ENCODE data around the gene MPPED2. TPM values are rescaled to one million over a fixed set of nuclear protein-coding genes. Genes with fewer than 3 reads are reported as not detected.
A peak's percentile ranks its signal among the peaks of the same experiment; 100 is the strongest.

MPPED2 gene
- total and polyA plus RNA-seq, 7 donors: 0.80 to 19.1 (median 6.8) TPM; not detected in 2

- intact Hi-C loops (cut with DNase I): no loop called here
- Histone ChIP-seq H3K36me3 (no peaks in the 10 kb centered on the region), H3K27ac (no peak overlapping the region), H3K4me1 (peaks cover 0 to 4% (median 0%) of the 10 kb centered on the region in 4 donors), H3K9me3 (no peaks in the 10 kb centered on the region), H3K27me3 (no peaks in the 10 kb centered on the region), H3K4me3 (no peak overlapping the region)
- TF ChIP-seq POLR2AphosphoS5 (IDR thresholded peaks at IDR 0.05) (no peak), POLR2A (IDR thresholded peaks at IDR 0.05) (no peak), EP300 (IDR thresholded peaks at IDR 0.05) (no peak), CTCF (IDR thresholded peaks at IDR 0.05) (no peak)
- WGBS, 2 donors: 88 to 91% methylated on average over 5 of the region's 5 CpGs
- DNase-seq: no peak
Observed at GRCh38 chr11:30497600-30497999, 88.6 kb downstream of the MPPED2 start.

GRCh38 chr11:30496935-30497334 lies 89.2 kb downstream of the MPPED2 start:
- intact Hi-C loops (cut with DNase I): no loop called here
- 88% methylated on average over 3 of the region's 3 CpGs for WGBS, 2 donors
- no peaks in the 10 kb centered on the region for H3K36me3 ChIP-seq
- no peak for DNase-seq
- no peaks in the 10 kb centered on the region for H3K27me3 ChIP-seq
- H3K27ac ChIP-seq: no peak overlapping the region
- TF ChIP-seq POLR2AphosphoS5 (IDR thresholded peaks at IDR 0.05): no peak
- no peak for TF ChIP-seq POLR2A (IDR thresholded peaks at IDR 0.05)
- TF ChIP-seq CTCF (IDR thresholded peaks at IDR 0.05): no peak
- TF ChIP-seq EP300 (IDR thresholded peaks at IDR 0.05): no peak
- peaks cover 0 to 4% (median 0%) of the 10 kb centered on the region in 4 donors for H3K4me1 ChIP-seq
- H3K4me3 ChIP-seq: no peak overlapping the region
- H3K9me3 ChIP-seq: no peaks in the 10 kb centered on the region

- DNase-seq: no peak
- 15 to 50% methylated on average over 5 of the region's 5 CpGs for WGBS, 2 donors
- Histone ChIP-seq H3K9me3 (no peaks in the 10 kb centered on the region), H3K4me1 (peaks cover 0 to 4% (median 0%) of the 10 kb centered on the region in 4 donors), H3K27me3 (no peaks in the 10 kb centered on the region), H3K27ac (no peak overlapping the region), H3K4me3 (no peak overlapping the region), H3K36me3 (no peaks in the 10 kb centered on the region)
- intact Hi-C loops (cut with DNase I): no loop called here
- TF ChIP-seq CTCF (IDR thresholded peaks at IDR 0.05) (no peak), EP300 (IDR thresholded peaks at IDR 0.05) (no peak), POLR2AphosphoS5 (IDR thresholded peaks at IDR 0.05) (no peak), POLR2A (IDR thresholded peaks at IDR 0.05) (no peak)
Observed at GRCh38 chr11:30495437-30495836, 90.7 kb downstream of the MPPED2 start.

GRCh38 chr11:30489511-30489910 lies 96.6 kb downstream of the MPPED2 start:
- Histone ChIP-seq H3K27me3 (no peaks in the 10 kb centered on the region), H3K4me1 (peaks cover 0 to 40% (median 32%) of the 10 kb centered on the region in 4 donors), H3K36me3 (no peaks in the 10 kb centered on the region), H3K9me3 (no peaks in the 10 kb centered on the region), H3K27ac (peak overlapping the region in 3 of 4 donors; percentile 67 to 79 (median 74)), H3K4me3 (no peak overlapping the region)
- TF ChIP-seq POLR2A (IDR thresholded peaks at IDR 0.05) (no peak), EP300 (IDR thresholded peaks at IDR 0.05) (no peak), CTCF (IDR thresholded peaks at IDR 0.05) (no peak), POLR2AphosphoS5 (IDR thresholded peaks at IDR 0.05) (no peak)
- intact Hi-C loops (cut with DNase I): no loop called here
- DNase-seq: no peak
- WGBS, 2 donors: 19 to 56% methylated on average over 4 of the region's 4 CpGs

GRCh38 chr11:30489076-30489475 lies 97.1 kb downstream of the MPPED2 start:
- Histone ChIP-seq H3K27ac (peak overlapping the region in 3 of 4 donors; percentile 67 to 79 (median 74)), H3K4me3 (no peak overlapping the region), H3K9me3 (no peaks in the 10 kb centered on the region), H3K4me1 (peaks cover 0 to 41% (median 32%) of the 10 kb centered on the region in 4 donors), H3K36me3 (no peaks in the 10 kb centered on the region), H3K27me3 (no peaks in the 10 kb centered on the region)
- WGBS, 2 donors: 20 to 57% methylated on average over 1 of the region's 1 CpG
- intact Hi-C loops (cut with DNase I): no loop called here
- DNase-seq: no peak
- TF ChIP-seq EP300 (IDR thresholded peaks at IDR 0.05) (no peak), POLR2A (IDR thresholded peaks at IDR 0.05) (no peak), CTCF (IDR thresholded peaks at IDR 0.05) (no peak), POLR2AphosphoS5 (IDR thresholded peaks at IDR 0.05) (no peak)
